NT2/D1 (cell line): Measurements from ENCODE around the gene FERMT2.

Experiments
- DNase-seq: peaks from one replicate; pipeline ENCODE4 v3.0.0-alpha.2; 2011; ENCODE audit warnings: low read depth, low spot score
- H3K27me3 ChIP-seq: 2 replicates; pipeline ENCODE4 v1.6.0; 2011; ENCODE audit warnings: mild to moderate bottlenecking; ENCODE audit not compliant: insufficient read length, insufficient read depth
- H3K36me3 ChIP-seq: 2 replicates; pipeline ENCODE4 v1.6.1; 2011; ENCODE audit warnings: mild to moderate bottlenecking, low read length, mixed read lengths; ENCODE audit not compliant: insufficient read depth, insufficient read length
- H3K4me1 ChIP-seq: 2 replicates; pipeline ENCODE4 v1.5.1; 2011; ENCODE audit not compliant: insufficient read depth, insufficient read length
- H3K4me3 ChIP-seq: 2 replicates; pipeline ENCODE4 v1.5.1; 2011; ENCODE audit warnings: low read depth; ENCODE audit not compliant: insufficient read length
- H3K9ac ChIP-seq: 2 replicates; pipeline ENCODE4 v1.6.0; 2011; ENCODE audit warnings: low read depth; ENCODE audit not compliant: insufficient read length
- H3K9me3 ChIP-seq: 2 replicates; pipeline ENCODE4 v1.5.1; 2011; ENCODE audit warnings: mild to moderate bottlenecking, low read length; ENCODE audit not compliant: insufficient read depth
- SUZ12 ChIP-seq: IDR thresholded peaks from 2 replicates; pipeline ENCODE4 v1.6.1; 2011; ENCODE audit not compliant: insufficient read length, insufficient read depth; ENCODE audit errors: extremely low read depth
- YY1 ChIP-seq: IDR thresholded peaks from 2 replicates; pipeline ENCODE4 v1.6.1; 2011; ENCODE audit not compliant: insufficient read length, insufficient read depth
- ZNF274 ChIP-seq: IDR thresholded peaks from 2 replicates; pipeline ENCODE4 v1.6.1; 2011; ENCODE audit warnings: mild to moderate bottlenecking, low read depth, low read length

The FERMT2 gene

DNA sequence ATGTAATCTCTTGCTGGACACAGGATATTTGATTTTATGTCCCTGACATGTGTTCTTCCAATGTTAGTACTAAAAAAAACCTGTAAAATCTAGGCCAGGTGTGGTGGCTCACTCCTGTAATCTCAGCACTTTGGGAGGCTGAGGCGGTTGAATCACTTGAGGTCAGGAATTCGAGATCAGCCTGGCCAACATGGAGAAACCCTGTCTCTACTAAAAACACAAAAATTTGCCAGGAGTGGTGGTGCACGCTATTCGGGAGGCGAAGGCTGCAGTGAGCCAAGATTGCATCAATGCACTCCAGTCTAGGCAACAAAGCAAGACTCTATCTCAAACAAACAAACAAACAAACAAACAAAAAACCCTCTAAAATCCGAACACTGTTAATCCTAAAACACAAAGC, 68.0 kb downstream of the FERMT2 start:
- TF ChIP-seq SUZ12 (no peak), YY1 (no peak), ZNF274 (no peak)
- Histone ChIP-seq H3K9ac (no peak overlapping the region), H3K27me3 (no peaks in the 10 kb centered on the region), H3K36me3 (peaks cover 34% of the 10 kb centered on the region), H3K4me3 (no peak overlapping the region), H3K9me3 (no peaks in the 10 kb centered on the region), H3K4me1 (no peaks in the 10 kb centered on the region)
- no peak for DNase-seq

DNA sequence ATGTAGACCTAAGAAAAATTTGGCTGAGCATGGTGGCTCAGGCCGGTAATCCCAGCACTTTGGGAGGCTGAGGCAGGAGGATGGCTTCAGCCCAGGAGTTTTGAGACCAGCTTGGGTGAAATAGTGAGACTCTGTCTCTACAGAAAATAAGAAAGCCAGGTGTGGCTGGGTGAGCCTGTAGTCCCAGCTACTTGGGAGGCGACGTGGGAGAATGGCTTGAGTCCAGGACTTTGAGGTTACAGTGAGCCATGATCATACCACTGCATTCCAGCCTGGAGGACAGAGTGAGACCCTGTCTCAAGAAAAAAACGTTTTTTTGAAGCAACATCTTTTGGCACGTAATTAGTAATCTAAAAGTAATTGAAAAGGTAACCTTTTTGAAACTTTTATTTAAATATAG, 70.9 kb downstream of the FERMT2 start:
- no peak for TF ChIP-seq SUZ12
- TF ChIP-seq YY1, result no peak
- no peak for TF ChIP-seq ZNF274

DNA sequence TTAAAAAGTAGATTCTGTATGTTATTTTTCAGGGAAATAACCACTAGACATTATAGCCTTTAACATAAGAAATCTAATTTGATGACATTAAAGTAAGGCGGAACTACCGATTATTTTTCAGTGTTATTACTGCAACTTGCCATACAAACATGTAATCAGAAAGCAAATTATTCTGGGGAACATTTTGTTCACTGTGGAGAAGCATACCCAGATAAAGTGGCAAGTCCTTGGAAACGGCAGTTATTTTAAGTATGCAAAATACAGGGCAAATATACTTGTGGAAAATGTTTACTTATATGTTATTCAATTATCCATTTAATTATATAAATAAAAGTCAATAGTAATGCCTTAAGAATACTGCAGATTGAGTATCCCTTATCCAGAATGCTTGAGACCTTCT, 71.9 kb downstream of the FERMT2 start:
- H3K4me1 ChIP-seq, result no peaks in the 10 kb centered on the region
- no peaks in the 10 kb centered on the region for H3K27me3 ChIP-seq
- no peak overlapping the region for H3K4me3 ChIP-seq
- H3K36me3 ChIP-seq, result peaks cover 45% of the 10 kb centered on the region
- no peak for DNase-seq
- TF ChIP-seq ZNF274 (no peak), YY1 (no peak), SUZ12 (no peak)
- no peaks in the 10 kb centered on the region for H3K9me3 ChIP-seq
- H3K9ac ChIP-seq, result no peak overlapping the region

More for the DNA sequence above, 70.9 kb downstream of the FERMT2 start:
- H3K9me3 ChIP-seq, result no peaks in the 10 kb centered on the region
- no peak overlapping the region for H3K9ac ChIP-seq
- no peaks in the 10 kb centered on the region for H3K27me3 ChIP-seq
- H3K4me1 ChIP-seq, result no peaks in the 10 kb centered on the region
- peaks cover 42% of the 10 kb centered on the region for H3K36me3 ChIP-seq
- no peak for DNase-seq
- no peak overlapping the region for H3K4me3 ChIP-seq

DNA sequence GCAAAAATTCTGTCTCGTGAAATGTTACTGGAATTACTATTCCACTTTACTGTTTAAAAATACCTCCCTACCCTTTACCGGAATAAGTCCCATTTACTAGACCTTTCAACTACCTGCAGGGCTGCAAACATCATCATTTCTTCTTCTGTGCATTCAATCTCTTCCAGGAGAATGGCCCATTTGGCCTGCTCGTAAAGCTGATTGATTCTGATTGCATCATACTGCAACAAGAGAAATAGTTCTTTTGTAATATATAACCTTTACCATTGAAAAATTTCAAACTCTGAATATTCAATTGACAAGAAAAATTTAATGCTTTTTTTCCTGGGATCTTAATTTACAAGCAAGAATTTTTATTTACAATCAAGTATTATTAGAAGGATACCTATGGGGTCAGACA, 72.4 kb downstream of the FERMT2 start:
- Histone ChIP-seq H3K4me3 (no peak overlapping the region), H3K27me3 (no peaks in the 10 kb centered on the region), H3K9me3 (no peaks in the 10 kb centered on the region), H3K36me3 (peaks cover 45% of the 10 kb centered on the region), H3K4me1 (no peaks in the 10 kb centered on the region), H3K9ac (no peak overlapping the region)
- no peak for TF ChIP-seq YY1
- no peak for TF ChIP-seq SUZ12
- TF ChIP-seq ZNF274, result no peak
- no peak for DNase-seq

DNA sequence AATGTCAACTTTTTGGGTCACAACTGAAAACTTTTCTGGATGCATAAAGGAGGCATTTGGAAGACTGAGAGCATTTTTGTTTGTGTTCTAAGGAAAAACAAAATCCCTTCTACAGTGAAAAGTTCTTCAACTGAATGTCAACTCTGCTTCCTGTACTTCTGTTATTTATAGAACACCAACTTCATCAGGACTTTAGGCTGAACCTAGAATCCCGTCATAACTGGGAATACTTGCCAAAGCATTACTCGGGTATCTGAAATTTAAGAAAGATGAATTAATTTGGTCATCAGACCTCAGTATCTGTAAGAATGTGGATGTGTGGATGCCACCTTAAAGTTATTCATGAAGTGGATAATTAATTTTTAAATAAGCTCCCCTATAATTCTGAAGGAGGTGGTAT, 73.2 kb downstream of the FERMT2 start:
- H3K9ac ChIP-seq, result no peak overlapping the region
- no peak for TF ChIP-seq SUZ12
- no peak for TF ChIP-seq ZNF274
- no peak for TF ChIP-seq YY1
- H3K4me3 ChIP-seq, result no peak overlapping the region
- DNase-seq, result no peak
- peaks cover 53% of the 10 kb centered on the region for H3K36me3 ChIP-seq
- no peaks in the 10 kb centered on the region for H3K27me3 ChIP-seq
- no peaks in the 10 kb centered on the region for H3K9me3 ChIP-seq
- H3K4me1 ChIP-seq, result no peaks in the 10 kb centered on the region

DNA sequence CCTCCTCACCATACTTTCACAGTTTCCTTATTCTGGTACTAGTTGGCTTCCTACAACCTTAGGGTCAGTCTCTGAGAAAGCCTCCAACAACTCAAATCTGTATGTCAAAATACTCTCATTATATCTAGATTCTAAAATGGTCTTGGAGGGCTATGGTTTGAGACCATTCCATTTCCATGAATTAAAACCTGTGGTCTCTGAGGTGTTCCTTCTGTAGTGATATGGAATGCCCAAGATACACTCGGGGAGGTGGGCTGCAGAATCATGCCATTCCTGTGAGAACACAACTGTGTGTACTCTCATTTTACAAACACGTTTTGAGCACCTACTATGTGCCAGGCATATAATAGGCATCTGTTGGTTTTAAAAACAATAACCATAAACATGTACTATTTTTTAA, 74.0 kb downstream of the FERMT2 start:
- H3K9ac ChIP-seq, result no peak overlapping the region
- no peak overlapping the region for H3K4me3 ChIP-seq
- H3K36me3 ChIP-seq, result peaks cover 58% of the 10 kb centered on the region
- H3K4me1 ChIP-seq, result no peaks in the 10 kb centered on the region
- no peaks in the 10 kb centered on the region for H3K27me3 ChIP-seq
- TF ChIP-seq YY1 (no peak), ZNF274 (no peak), SUZ12 (no peak)
- H3K9me3 ChIP-seq, result no peaks in the 10 kb centered on the region
- DNase-seq, result no peak

DNA sequence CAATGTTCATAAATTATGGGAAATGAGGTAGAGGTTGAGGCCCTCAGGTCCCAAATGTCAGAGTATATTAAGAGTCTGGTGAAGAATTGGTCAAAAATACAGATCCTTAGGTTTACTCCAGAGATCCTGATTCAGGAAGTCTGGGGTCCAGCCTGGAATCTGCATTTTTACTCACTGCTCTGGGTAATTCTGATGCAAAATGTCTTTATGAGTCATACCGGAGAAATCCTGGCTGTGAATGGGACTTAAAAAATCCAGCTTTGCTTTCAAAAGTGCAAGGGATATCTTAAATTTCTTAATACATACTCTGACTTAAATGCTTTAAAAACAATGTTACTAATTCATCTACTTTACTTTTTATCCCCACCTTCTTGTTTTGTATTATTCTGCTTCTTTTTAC, 74.5 kb downstream of the FERMT2 start:
- Histone ChIP-seq H3K36me3 (peaks cover 60% of the 10 kb centered on the region), H3K4me1 (no peaks in the 10 kb centered on the region), H3K9me3 (no peaks in the 10 kb centered on the region), H3K9ac (no peak overlapping the region), H3K4me3 (no peak overlapping the region), H3K27me3 (no peaks in the 10 kb centered on the region)
- no peak for DNase-seq
- TF ChIP-seq YY1, result no peak

DNA sequence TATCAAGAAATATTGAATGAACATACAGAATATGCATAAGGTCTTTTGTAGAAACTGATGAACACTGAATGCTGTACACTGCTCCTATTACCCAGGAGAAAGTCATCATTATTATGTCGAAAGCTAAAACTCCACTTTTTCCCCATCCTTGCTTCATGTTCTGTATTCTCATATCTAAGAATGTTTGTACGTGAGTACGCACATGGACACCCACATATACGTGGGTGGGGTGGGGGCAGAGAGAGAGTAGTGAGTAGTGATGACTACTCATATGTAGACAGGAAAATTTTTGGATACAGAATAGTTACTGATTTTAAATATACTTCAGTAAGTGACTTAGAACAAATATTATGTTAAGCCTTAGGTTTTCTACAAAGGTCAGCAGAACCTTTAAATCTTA, 75.1 kb downstream of the FERMT2 start:
- Histone ChIP-seq H3K4me3 (no peak overlapping the region), H3K27me3 (no peaks in the 10 kb centered on the region), H3K4me1 (no peaks in the 10 kb centered on the region), H3K36me3 (peaks cover 60% of the 10 kb centered on the region), H3K9ac (no peak overlapping the region), H3K9me3 (no peaks in the 10 kb centered on the region)
- no peak for TF ChIP-seq YY1
- TF ChIP-seq ZNF274, result no peak
- no peak for TF ChIP-seq SUZ12
- no peak for DNase-seq
